HepG2 (cell line): Measurements from ENCODE around the gene NME8. TPM values are rescaled to one million over a fixed set of nuclear protein-coding genes. Genes with fewer than 3 reads are reported as not detected.
A peak's percentile ranks its signal among the peaks of the same experiment; 100 is the strongest.

Source experiments
- ATAC-seq: fragments of 200-7000 bp; cut with Tn5 transposase; 3 replicates; pipeline ENCODE4 v1.9.1; 2020; ENCODE audit warnings: mild to moderate bottlenecking, moderate library complexity
- BruUV-seq: library from RNA; stranded (reverse); fragments of 400-500 nt; replicated peaks from 2 replicates; lab custom pipeline; 2021; lab: Mats Ljungman, UMichigan
- CTCF ChIA-PET: fragments of 300-600 bp; formaldehyde crosslinking; extraction: SDS; loops from one replicate; lab custom pipeline; 2021; ENCODE audit warnings: low total read pairs, inconsistent platforms, low intra/inter-chr PET ratio; lab: Yijun Ruan, JAX
- POLR2A ChIA-PET: fragments of 350-600 bp; sonication (Branson Sonifier 250); formaldehyde crosslinking; loops from one replicate; lab custom pipeline; 2020; ENCODE audit warnings: antibody characterized with exemption, inconsistent platforms; lab: Yijun Ruan, JAX
- DNase-seq: peaks from one replicate; pipeline ENCODE4 v3.0.0-alpha.2; 2015; ENCODE audit warnings: low spot score
- FAIRE-seq: peaks from 3 replicates; lab custom pipeline; 2011; peaks lifted over from hg19 to GRCh38; lab: Jason Lieb, UNC
- H2AFZ ChIP-seq: one replicate; pipeline ENCODE4 v1.6.1; 2011; ENCODE audit warnings: low read length, inconsistent platforms
- H3K27ac ChIP-seq: fragments of 300-600 bp; 3 replicates; pipeline ENCODE4 v1.8.0; 2011; ENCODE audit warnings: mixed run types, mild to moderate bottlenecking, mixed read lengths, low read length, inconsistent platforms; ENCODE audit not compliant: insufficient read depth; ENCODE audit errors: extremely low read length
- H3K27me3 ChIP-seq, 2 experiments: fragments of 200-600 bp in 1 of 2; 2 replicates in 1 of 2; 3 replicates in 1 of 2; pipeline versions ENCODE4 v1.6.0 to v1.8.0; 2011; ENCODE audit warnings: low read length in 2 of 2, mild to moderate bottlenecking in 2 of 2, moderate library complexity in 2 of 2, inconsistent platforms in 1 of 2; ENCODE audit not compliant: insufficient read depth in 2 of 2, control insufficient read depth in 1 of 2
- H3K36me3 ChIP-seq, 2 experiments: fragments of 200-600 bp in 1 of 2; replicated peaks in 1 of 2; 2 replicates in 1 of 2; 3 replicates in 1 of 2; pipeline versions ENCODE4 v1.5.1 to v1.8.0; 2011; ENCODE audit warnings: low read length in 2 of 2, inconsistent platforms in 1 of 2; ENCODE audit not compliant: insufficient read depth in 2 of 2, control insufficient read depth in 1 of 2
- H3K4me1 ChIP-seq: 2 replicates; pipeline ENCODE4 v1.5.1; 2012; ENCODE audit warnings: low read length, inconsistent platforms; ENCODE audit not compliant: insufficient read depth
- H3K4me2 ChIP-seq: 2 replicates; pipeline ENCODE4 v1.6.0; 2011; ENCODE audit warnings: low read depth, low read length, inconsistent platforms
- H3K4me3 ChIP-seq, 3 experiments: fragments of 200-600 bp in 1 of 3; sonication (generic), shearing (Covaris generic) in 1 of 3; replicated peaks in 1 of 3; 2 replicates each; pipeline ENCODE4 v1.5.1; 2011 to 2016; ENCODE audit warnings: low read length in 3 of 3, inconsistent platforms in 2 of 3, low read depth in 2 of 3, mild to moderate bottlenecking in 2 of 3, control low read depth in 1 of 3, mixed read lengths in 1 of 3; ENCODE audit not compliant: insufficient read depth in 1 of 3
- H3K79me2 ChIP-seq: one replicate; pipeline ENCODE4 v1.6.1; 2011; ENCODE audit warnings: low read length, inconsistent platforms; ENCODE audit not compliant: insufficient read depth
- H3K9ac ChIP-seq: 2 replicates; pipeline ENCODE4 v1.6.0; 2011; ENCODE audit warnings: mild to moderate bottlenecking, low read depth, low read length, inconsistent platforms; ENCODE audit not compliant: insufficient read depth
- H3K9me3 ChIP-seq: 2 replicates; pipeline ENCODE4 v1.5.1; 2012; ENCODE audit warnings: mild to moderate bottlenecking, low read length
- H4K20me1 ChIP-seq: 2 replicates; pipeline ENCODE4 v1.6.0; 2011; ENCODE audit warnings: inconsistent platforms, mild to moderate bottlenecking, low read length, moderate library complexity; ENCODE audit not compliant: insufficient read depth
- ADNP ChIP-seq: sonication (generic); formaldehyde crosslinking; IDR thresholded peaks from 2 replicates; pipeline ENCODE4 v1.4.0; 2020; ENCODE audit warnings: missing genetic modification reagents
- GPBP1L1 ChIP-seq: sonication (generic); formaldehyde crosslinking; IDR thresholded peaks from 2 replicates; pipeline ENCODE4 v1.5.0; 2020; ENCODE audit warnings: mild to moderate bottlenecking, missing genetic modification reagents
- HNF4G ChIP-seq, 2 experiments: sonication (generic) in 1 of 2; formaldehyde crosslinking in 1 of 2; IDR thresholded peaks; 2 replicates each; pipeline versions ENCODE4 v1.4.0 to v1.6.1; 2011 to 2020; ENCODE audit warnings: borderline replicate concordance in 2 of 2, low read depth in 2 of 2, mild to moderate bottlenecking in 2 of 2, low read length in 1 of 2, missing genetic modification reagents in 1 of 2, moderate library complexity in 1 of 2
- MED13 ChIP-seq: sonication (generic); formaldehyde crosslinking; IDR thresholded peaks from 2 replicates; pipeline ENCODE4 v1.5.0; 2020; ENCODE audit warnings: missing genetic modification reagents
- NFIB ChIP-seq: sonication (generic); formaldehyde crosslinking; IDR thresholded peaks from 2 replicates; pipeline ENCODE4 v1.9.0; 2021; ENCODE audit warnings: missing genetic modification reagents, mild to moderate bottlenecking, borderline replicate concordance
- RNF2 ChIP-seq: fragments of 450-650 bp; conservative IDR thresholded peaks from 2 replicates; pipeline ENCODE4 v1.6.1; 2016; ENCODE audit warnings: low read depth
- SKI ChIP-seq: fragments of 450-650 bp; IDR thresholded peaks from one replicate; pipeline ENCODE4 v1.6.1; 2018; ENCODE audit warnings: mild to moderate bottlenecking; ENCODE audit not compliant: partially characterized antibody
- SNAI1 ChIP-seq: sonication (generic); formaldehyde crosslinking; IDR thresholded peaks from 2 replicates; pipeline ENCODE4 v1.5.0; 2020; ENCODE audit warnings: mild to moderate bottlenecking, missing genetic modification reagents, borderline replicate concordance
- SSRP1 ChIP-seq: IDR thresholded peaks from 2 replicates; pipeline ENCODE4 v1.6.1; 2016; ENCODE audit warnings: control low read depth
- ZBTB3 ChIP-seq: sonication (generic); formaldehyde crosslinking; IDR thresholded peaks from 2 replicates; pipeline ENCODE4 v1.4.0; 2020; ENCODE audit warnings: low read depth, mild to moderate bottlenecking, moderate library complexity, missing genetic modification reagents, borderline replicate concordance
- ZNF503 ChIP-seq: sonication (generic); formaldehyde crosslinking; IDR thresholded peaks from 2 replicates; pipeline ENCODE4 v1.4.0; 2020; ENCODE audit warnings: missing genetic modification reagents
- ZNF639 ChIP-seq: conservative IDR thresholded peaks from 2 replicates; pipeline ENCODE4 v1.6.1; 2018; ENCODE audit warnings: missing genetic modification reagents
- ZNF800 ChIP-seq: sonication (generic); formaldehyde crosslinking; IDR thresholded peaks from 2 replicates; pipeline ENCODE4 v1.4.0; 2020; ENCODE audit warnings: missing genetic modification reagents
- ZSCAN12 ChIP-seq: sonication (generic); formaldehyde crosslinking; IDR thresholded peaks from 2 replicates; pipeline ENCODE4 v1.9.0; 2021; ENCODE audit warnings: mild to moderate bottlenecking, missing genetic modification reagents
- WGBS: methylation state at CpG from one replicate; pipeline ENCODE4 v1.1.6; 2017; ENCODE audit warnings: low lambda C conversion rate; 5-methylcytosine and 5-hydroxymethylcytosine counted together
- in situ Hi-C: cut with HindIII; loops from 2 replicates; pipeline ENCODE4 v1.10.0; 2017; ENCODE audit warnings: low pct_unique_long_range_greater_than_20kb; ENCODE audit not compliant: extremely low pct_ligation_motif_present
- intact Hi-C: fragments of 100-400 bp; cut with micrococcal nuclease; formaldehyde crosslinking; loops from one replicate; pipeline ENCODE4 v1.10.0; 2022; ENCODE audit not compliant: unreplicated experiment
- polyA plus RNA-seq, 8 experiments: library from polyadenylated mRNA; depleted of rRNA in 3 of 8; stranded (reverse) in 7 of 8; unstranded in 1 of 8; fragments of >200 nt; fragmentation: Illumina TruSeq in 4 of 8; extraction: Trizol in 4 of 8; gene quantifications; 2 replicates each; pipeline versions ENCODE4 v1.2.1 to v1.2.3, GENCODE V29; 2011 to 2016; ENCODE audit warnings: low read depth in 4 of 8, missing spikeins in 1 of 8, mixed read lengths in 1 of 8; ENCODE audit not compliant: insufficient read depth in 1 of 8
- total RNA-seq, 5 experiments: library from RNA; depleted of rRNA; stranded (reverse); fragments of >200 nt; fragmentation: Illumina TruSeq; extraction: Trizol; gene quantifications; 2 replicates each; pipeline ENCODE4 v1.2.3, GENCODE V29; 2016; ENCODE audit warnings: low read depth in 1 of 5

NME8 gene
- total and polyA plus RNA-seq, 2 of the 13 experiments (the other 11 are each of a cell fraction or from before 2014, with no cell fraction given) = not detected

- Histone ChIP-seq H3K27ac (peak within 1 kb of the TSS; percentile 65), H3K79me2 (peaks cover 7% of the 10 kb centered on the region), H3K27me3 (no peaks in the 10 kb centered on the region), H3K9ac (peak within 1 kb of the TSS; percentile 79), H3K4me2 (peak within 1 kb of the TSS; percentile 87), H3K9me3 (no peaks in the 10 kb centered on the region), H4K20me1 (peaks cover 2% of the 10 kb centered on the region; the same call in 1 of the 2 replicates), H3K4me1 (peaks cover 45% of the 10 kb centered on the region), H2AFZ (peak within 1 kb of the TSS; percentile 77), H3K36me3 (no peaks in the 10 kb centered on the region), H3K4me3 (peak within 1 kb of the TSS; percentile 72 to 82 (median 73))
- WGBS = under 1% methylated on average over 20 of the region's 46 CpGs
- ChIA-PET CTCF (interaction anchor here (1.4 to 1.6 kb wide), 4 partner anchors 14 to 191 kb away, joined by 4 to 5 read pairs (median 4); no protein-coding TSS in a partner anchor), POLR2A (interaction anchor here (0.9 to 2.8 kb wide), 11 partner anchors 9 to 264 kb away, joined by 3 to 45 read pairs (median 5); partner anchors contain the start of gene STARD3NL)
- intact Hi-C loops = loop anchor here (1.0 to 5.0 kb wide), 5 partner anchors 16 to 260 kb away; partner anchors contain the start of gene STARD3NL
- BruUV-seq = TSS peak; percentile 10
- in situ Hi-C loops = loop anchor here (25.0 kb wide), 1 partner anchor 420 kb away; no protein-coding TSS in a partner anchor
- peak; percentile 76 for DNase-seq
- FAIRE-seq = peak; percentile 51
- peak; percentile 68 for ATAC-seq
- TF ChIP-seq RNF2 = no peak
- no peak for TF ChIP-seq HNF4G (IDR thresholded peaks at IDR 0.05; ENCODE audit: borderline replicate concordance, low read depth, low read length)
- no peak for TF ChIP-seq HNF4G (CRISPR knock-in tag; IDR thresholded peaks at IDR 0.05; ENCODE audit: borderline replicate concordance, low read depth)
- no peak for TF ChIP-seq ADNP (CRISPR knock-in tag)
- no peak for TF ChIP-seq GPBP1L1 (CRISPR knock-in tag)
- no peak for TF ChIP-seq ZBTB3 (CRISPR knock-in tag)
- TF ChIP-seq ZNF503 (CRISPR knock-in tag) = 0 out of 2 replicates have a peak, but pooled peaks have one; percentile 48
- no peak for TF ChIP-seq MED13 (CRISPR knock-in tag)
- TF ChIP-seq ZNF639 (CRISPR knock-in tag) = no peak
- TF ChIP-seq SNAI1 = no peak
- no peak for TF ChIP-seq SSRP1 (CRISPR knock-in tag)
- TF ChIP-seq SKI = no peak
- TF ChIP-seq NFIB = no peak
- no peak for TF ChIP-seq ZSCAN12 (CRISPR knock-in tag)
- peak; percentile 90; the same call in 1 of the 2 replicates for TF ChIP-seq ZNF800
Measured at GRCh38 chr7:37916673-37917660, 68.6 kb downstream of the NME8 start, which contains the start of gene SFRP4. SFRP4 (minus strand) TSS chr7:37916817; CDS start chr7:37916537, 280 bp downstream.
